ENCODE measurements around the gene MEIS2.

Gene MEIS2

GRCh38 chr15:36958606-36959005, 141.7 kb downstream of the MEIS2 start:
- H4K20me1 ChIP-seq (ENCODE audit: insufficient read depth, low read length): no peaks in the 10 kb centered on the region
- no peaks in the 10 kb centered on the region for H3K9me3 ChIP-seq (ENCODE audit: insufficient read depth, low read length)
- no peaks in the 10 kb centered on the region for H3K79me2 ChIP-seq (ENCODE audit: low read length)
- no peaks in the 10 kb centered on the region for H3K4me1 ChIP-seq (ENCODE audit: low read length)
- no peaks in the 10 kb centered on the region for H3K27me3 ChIP-seq (ENCODE audit: low read depth, low read length)
- no peak overlapping the region for H3K9ac ChIP-seq (ENCODE audit: low read length)
- H3K4me3 ChIP-seq (ENCODE audit: low read length): no peak overlapping the region
- H3K4me2 ChIP-seq (ENCODE audit: low read length): no peak overlapping the region
- no peaks in the 10 kb centered on the region for H3K36me3 ChIP-seq (replicated peaks; ENCODE audit: low read depth, low read length)
- H2AFZ ChIP-seq (ENCODE audit: low read depth, low read length): no peak overlapping the region
- no peak overlapping the region for H3K27ac ChIP-seq (ENCODE audit: low read length)
- TF ChIP-seq EZH2phosphoT487 (IDR thresholded peaks at IDR 0.05; ENCODE audit: low read depth) (no peak), CTCF (IDR thresholded peaks at IDR 0.05; ENCODE audit: low read depth, low read length) (no peak)

- Histone ChIP-seq H3K27me3 (ENCODE audit: low read depth, low read length) (no peaks in the 10 kb centered on the region), H3K4me3 (ENCODE audit: low read length) (no peak overlapping the region), H3K79me2 (ENCODE audit: low read length) (no peaks in the 10 kb centered on the region), H3K4me2 (ENCODE audit: low read length) (no peak overlapping the region), H3K27ac (ENCODE audit: low read length) (no peak overlapping the region), H2AFZ (ENCODE audit: low read depth, low read length) (no peak overlapping the region), H3K36me3 (replicated peaks; ENCODE audit: low read depth, low read length) (no peaks in the 10 kb centered on the region), H3K4me1 (ENCODE audit: low read length) (no peaks in the 10 kb centered on the region), H3K9me3 (ENCODE audit: insufficient read depth, low read length) (no peaks in the 10 kb centered on the region), H3K9ac (ENCODE audit: low read length) (no peak overlapping the region), H4K20me1 (ENCODE audit: insufficient read depth, low read length) (no peaks in the 10 kb centered on the region)
- TF ChIP-seq CTCF (IDR thresholded peaks at IDR 0.05; ENCODE audit: low read depth, low read length): no peak
- TF ChIP-seq EZH2phosphoT487 (IDR thresholded peaks at IDR 0.05; ENCODE audit: low read depth): no peak
These were observed 145.9 kb downstream of the MEIS2 start for GRCh38 chr15:36954486-36954885.

- TF ChIP-seq CTCF (IDR thresholded peaks at IDR 0.05; ENCODE audit: low read depth, low read length) (no peak), EZH2phosphoT487 (IDR thresholded peaks at IDR 0.05; ENCODE audit: low read depth) (no peak)
- Histone ChIP-seq H3K36me3 (replicated peaks; ENCODE audit: low read depth, low read length) (no peaks in the 10 kb centered on the region), H3K4me2 (ENCODE audit: low read length) (no peak overlapping the region), H3K4me3 (ENCODE audit: low read length) (no peak overlapping the region), H3K9me3 (ENCODE audit: insufficient read depth, low read length) (no peaks in the 10 kb centered on the region), H2AFZ (ENCODE audit: low read depth, low read length) (no peak overlapping the region), H4K20me1 (ENCODE audit: insufficient read depth, low read length) (no peaks in the 10 kb centered on the region), H3K4me1 (ENCODE audit: low read length) (no peaks in the 10 kb centered on the region), H3K79me2 (ENCODE audit: low read length) (no peaks in the 10 kb centered on the region), H3K27me3 (ENCODE audit: low read depth, low read length) (no peaks in the 10 kb centered on the region), H3K9ac (ENCODE audit: low read length) (no peak overlapping the region), H3K27ac (ENCODE audit: low read length) (no peak overlapping the region)
These were observed 147.0 kb downstream of the MEIS2 start for GRCh38 chr15:36953346-36953745.

GRCh38 chr15:36951731-36952247, 148.6 kb downstream of the MEIS2 start:
- Histone ChIP-seq H3K4me2 (ENCODE audit: low read length) (no peak overlapping the region), H3K9me3 (ENCODE audit: insufficient read depth, low read length) (no peaks in the 10 kb centered on the region), H3K9ac (ENCODE audit: low read length) (no peak overlapping the region), H3K36me3 (replicated peaks; ENCODE audit: low read depth, low read length) (no peaks in the 10 kb centered on the region), H2AFZ (ENCODE audit: low read depth, low read length) (no peak overlapping the region), H3K27ac (ENCODE audit: low read length) (no peak overlapping the region), H3K27me3 (ENCODE audit: low read depth, low read length) (no peaks in the 10 kb centered on the region), H3K79me2 (ENCODE audit: low read length) (no peaks in the 10 kb centered on the region), H3K4me1 (ENCODE audit: low read length) (no peaks in the 10 kb centered on the region), H4K20me1 (ENCODE audit: insufficient read depth, low read length) (no peaks in the 10 kb centered on the region), H3K4me3 (ENCODE audit: low read length) (no peak overlapping the region)
- no peak for TF ChIP-seq EZH2phosphoT487 (IDR thresholded peaks at IDR 0.05; ENCODE audit: low read depth)
- no peak for TF ChIP-seq CTCF (IDR thresholded peaks at IDR 0.05; ENCODE audit: low read depth, low read length)

Data from OCI-LY3 (cell line).